SH-SY5Y (cell line): ENCODE results near the gene DNAH8.

Experiments
- GATA2 ChIP-seq: IDR thresholded peaks from 2 replicates; pipeline ENCODE4 v1.6.1; 2011; ENCODE audit warnings: mild to moderate bottlenecking, low read depth, low read length
- GATA3 ChIP-seq: IDR thresholded peaks from 2 replicates; pipeline ENCODE4 v1.6.1; 2011; ENCODE audit warnings: low read depth, mild to moderate bottlenecking, low read length, moderate library complexity

- TF ChIP-seq GATA2 (no peak), GATA3 (no peak)
These were observed 74.1 kb downstream of the DNAH8 start for GRCh38 chr6:38789256-38789655.
